OCI-LY1 (cell line): ENCODE data around the gene KRTAP10-9.

Experiments
- CTCF ChIP-seq: fragments of 200-600 bp; sonication (generic), shearing (Covaris generic); IDR thresholded peaks from 2 replicates; pipeline ENCODE4 v1.5.1; 2017; ENCODE audit warnings: mild to moderate bottlenecking, antibody characterized with exemption, low read length, moderate library complexity, mixed read lengths
- EZH2 ChIP-seq: fragments of 200-600 bp; sonication (generic), shearing (Covaris generic); IDR thresholded peaks from 2 replicates; pipeline ENCODE4 v1.8.0; 2017; ENCODE audit warnings: borderline replicate concordance, mixed run types, mild to moderate bottlenecking, antibody characterized with exemption, low read length, moderate library complexity, mixed read lengths

- TF ChIP-seq CTCF (no peak), EZH2 (no peak)
Measured at GRCh38 chr21:44648557-44649311, 21.8 kb downstream of the KRTAP10-9 start.
